GM21737 (cell line): ENCODE measurements around the gene C12orf56.

Experiments used
- ATAC-seq: cut with Tn5 transposase; IDR thresholded peaks from one replicate; pipeline ENCODE4 v1.9.1; 2021; ENCODE audit warnings: mild to moderate bottlenecking, moderate library complexity; ENCODE audit not compliant: unreplicated experiment

Gene C12orf56

GRCh38 chr12:64390275-64390851 is at the start of gene C12orf56:
Gene C12orf56, minus strand, starts transcription at chr12:64390758. Its CDS starts 193 bp downstream, at chr12:64390565.
- ATAC-seq, result no peak

- no peak for ATAC-seq
Measured at GRCh38 chr12:64440100-64440499, 49.5 kb upstream of the C12orf56 start.

GRCh38 chr12:64433915-64434314 is 43.4 kb upstream of the C12orf56 start:
- ATAC-seq, result no peak

- no peak for ATAC-seq
Measured at GRCh38 chr12:64431791-64432190, 41.2 kb upstream of the C12orf56 start.

- no peak for ATAC-seq
Measured at GRCh38 chr12:64430886-64431285, 40.3 kb upstream of the C12orf56 start.

- ATAC-seq, result no peak
Measured at GRCh38 chr12:64428956-64429355, 38.4 kb upstream of the C12orf56 start.

- ATAC-seq, result no peak
Measured at GRCh38 chr12:64427988-64428387, 37.4 kb upstream of the C12orf56 start.

GRCh38 chr12:64419696-64420095 is 29.1 kb upstream of the C12orf56 start:
- ATAC-seq, result no peak

GRCh38 chr12:64418209-64418608 is 27.7 kb upstream of the C12orf56 start:
- ATAC-seq, result no peak

GRCh38 chr12:64413884-64414283 is 23.3 kb upstream of the C12orf56 start:
- no peak for ATAC-seq

GRCh38 chr12:64412459-64412858 is 21.9 kb upstream of the C12orf56 start:
- ATAC-seq, result no peak

- no peak for ATAC-seq
Measured at GRCh38 chr12:64411427-64411826, 20.9 kb upstream of the C12orf56 start.

- ATAC-seq, result no peak
Measured at GRCh38 chr12:64407342-64408223, 17.0 kb upstream of the C12orf56 start.

GRCh38 chr12:64404470-64405256 is 14.1 kb upstream of the C12orf56 start:
- peak; percentile 2 for ATAC-seq

- ATAC-seq, result peak; percentile 95
Measured at GRCh38 chr12:64403707-64404469, 13.3 kb upstream of the C12orf56 start, which contains the start of gene XPOT. Gene XPOT, plus strand, starts transcription at chr12:64404392. Its CDS starts 5,644 bp downstream, at chr12:64410036.

GRCh38 chr12:64402181-64402580 is 11.6 kb upstream of the C12orf56 start:
- no peak for ATAC-seq

GRCh38 chr12:64400041-64400440 is 9.5 kb upstream of the C12orf56 start:
- ATAC-seq, result no peak

GRCh38 chr12:64395739-64396138 is 5.2 kb upstream of the C12orf56 start:
- no peak for ATAC-seq

GRCh38 chr12:64392221-64392620 is 1.7 kb upstream of the C12orf56 start:
- ATAC-seq, result no peak

GRCh38 chr12:64389154-64389553 is 1.4 kb downstream of the C12orf56 start:
- ATAC-seq, result no peak
